Left kidney (tissue), 2 donors: Measurements from ENCODE around the gene KDM4B. TPM values are rescaled to one million over a fixed set of nuclear protein-coding genes. Genes with fewer than 3 reads are reported as not detected.

Experiments used
- DNase-seq: peaks from one replicate; pipeline ENCODE4 v3.0.0-alpha.2; 2013
- polyA plus RNA-seq: library from polyadenylated mRNA; unstranded; fragments of 120-200 nt; gene quantifications from one replicate; pipeline ENCODE4 v1.2.1, GENCODE V29; 2013; ENCODE audit not compliant: insufficient read length

KDM4B gene
- polyA plus RNA-seq, 1 donor: 24.4 TPM

GRCh38 chr19:5086725-5087439, 118.0 kb downstream of the KDM4B start:
- DNase-seq: peak; percentile 45

- no peak for DNase-seq
These were observed 120.4 kb downstream of the KDM4B start for GRCh38 chr19:5089283-5089682.

GRCh38 chr19:5090465-5091017, 121.6 kb downstream of the KDM4B start:
- no peak for DNase-seq

GRCh38 chr19:5091018-5091683, 122.2 kb downstream of the KDM4B start:
- DNase-seq: peak; percentile 51

- no peak for DNase-seq
These were observed 123.0 kb downstream of the KDM4B start for GRCh38 chr19:5091684-5092480.

GRCh38 chr19:5092481-5092843, 123.5 kb downstream of the KDM4B start:
- no peak for DNase-seq

- no peak for DNase-seq
These were observed 124.5 kb downstream of the KDM4B start for GRCh38 chr19:5093297-5093928.

- DNase-seq: no peak
These were observed 125.2 kb downstream of the KDM4B start for GRCh38 chr19:5093948-5094718.

GRCh38 chr19:5094768-5095567, 126.1 kb downstream of the KDM4B start:
- no peak for DNase-seq

- DNase-seq: no peak
These were observed 126.6 kb downstream of the KDM4B start for GRCh38 chr19:5095568-5095850.

- no peak for DNase-seq
These were observed 127.6 kb downstream of the KDM4B start for GRCh38 chr19:5096536-5096935.

GRCh38 chr19:5097331-5097930, 128.5 kb downstream of the KDM4B start:
- no peak for DNase-seq

GRCh38 chr19:5097959-5098623, 129.2 kb downstream of the KDM4B start:
- no peak for DNase-seq

- DNase-seq: no peak
These were observed 129.7 kb downstream of the KDM4B start for GRCh38 chr19:5098646-5099045.

GRCh38 chr19:5099701-5100221, 130.8 kb downstream of the KDM4B start:
- DNase-seq: no peak

- DNase-seq: no peak
These were observed 133.0 kb downstream of the KDM4B start for GRCh38 chr19:5101871-5102270.

- no peak for DNase-seq
These were observed 133.6 kb downstream of the KDM4B start for GRCh38 chr19:5102520-5102919.

- DNase-seq: no peak
These were observed 134.3 kb downstream of the KDM4B start for GRCh38 chr19:5103061-5103701.

GRCh38 chr19:5103812-5104410, 135.0 kb downstream of the KDM4B start:
- DNase-seq: no peak
